CD4-positive, alpha-beta T cell treated with Interleukin-21 for 1 hour (primary cell): ENCODE measurements around the gene GAB4.
"Not testable (repeated sequence)": the region's sequence is repeated elsewhere in the genome, so short reads cannot be mapped to it uniquely, and the experiment has no call there.

Experiments
- DNase-seq: peaks from one replicate; pipeline ENCODE4 v3.0.0-alpha.2; 2020

Gene GAB4, protein sequence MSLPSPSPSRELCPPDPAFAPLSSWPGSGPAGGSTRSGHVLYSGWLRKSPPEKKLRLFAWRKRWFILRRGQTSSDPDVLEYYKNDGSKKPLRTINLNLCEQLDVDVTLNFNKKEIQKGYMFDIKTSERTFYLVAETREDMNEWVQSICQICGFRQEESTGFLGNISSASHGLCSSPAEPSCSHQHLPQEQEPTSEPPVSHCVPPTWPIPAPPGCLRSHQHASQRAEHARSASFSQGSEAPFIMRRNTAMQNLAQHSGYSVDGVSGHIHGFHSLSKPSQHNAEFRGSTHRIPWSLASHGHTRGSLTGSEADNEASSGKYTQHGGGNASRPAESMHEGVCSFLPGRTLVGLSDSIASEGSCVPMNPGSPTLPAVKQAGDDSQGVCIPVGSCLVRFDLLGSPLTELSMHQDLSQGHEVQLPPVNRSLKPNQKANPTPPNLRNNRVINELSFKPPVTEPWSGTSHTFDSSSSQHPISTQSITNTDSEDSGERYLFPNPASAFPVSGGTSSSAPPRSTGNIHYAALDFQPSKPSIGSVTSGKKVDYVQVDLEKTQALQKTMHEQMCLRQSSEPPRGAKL

DNA sequence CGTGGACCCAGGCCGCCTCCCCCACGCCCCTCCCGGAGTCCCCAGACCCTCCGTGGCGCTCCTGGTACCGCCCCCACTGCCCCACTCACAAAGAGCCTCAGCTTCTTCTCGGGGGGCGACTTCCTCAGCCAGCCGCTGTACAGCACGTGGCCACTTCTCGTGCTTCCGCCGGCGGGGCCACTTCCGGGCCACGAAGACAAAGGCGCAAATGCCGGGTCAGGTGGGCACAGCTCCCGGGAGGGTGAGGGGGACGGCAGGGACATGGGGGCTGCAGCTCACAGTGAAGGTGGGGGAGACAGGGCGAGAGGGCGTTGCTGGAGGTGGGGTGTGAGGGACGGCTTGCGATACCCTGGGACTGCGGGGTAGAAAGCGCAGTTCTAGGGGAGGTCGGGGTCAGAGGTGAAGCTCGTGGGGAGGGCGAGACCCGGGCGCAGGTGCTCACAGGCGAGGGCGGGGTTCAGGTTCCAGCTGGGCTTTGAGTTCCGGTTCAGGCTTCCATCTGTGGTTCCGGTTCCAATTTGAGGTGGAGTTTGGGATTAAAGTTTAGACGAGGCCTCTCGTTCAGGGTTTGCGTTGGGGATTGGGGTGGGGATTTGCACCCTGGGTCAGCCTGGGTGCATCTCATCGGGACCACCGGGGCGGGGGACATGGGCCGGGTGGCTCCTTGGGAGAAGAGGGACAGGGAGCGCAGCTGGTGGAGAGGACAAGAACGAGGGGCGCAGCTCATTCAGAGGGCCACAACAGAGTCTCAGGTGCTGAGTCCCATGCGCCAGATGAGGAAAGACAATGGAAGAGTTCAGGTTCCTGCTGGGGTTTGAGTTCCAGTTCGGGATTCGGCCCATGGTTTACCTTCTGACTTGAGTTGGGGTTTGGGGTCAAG is at the start of gene GAB4:
Gene GAB4, minus strand, starts transcription at position 371 of the 880 bp plus-strand sequence. Its CDS starts 108 bp downstream, at position 263.
- no peak for DNase-seq

DNA sequence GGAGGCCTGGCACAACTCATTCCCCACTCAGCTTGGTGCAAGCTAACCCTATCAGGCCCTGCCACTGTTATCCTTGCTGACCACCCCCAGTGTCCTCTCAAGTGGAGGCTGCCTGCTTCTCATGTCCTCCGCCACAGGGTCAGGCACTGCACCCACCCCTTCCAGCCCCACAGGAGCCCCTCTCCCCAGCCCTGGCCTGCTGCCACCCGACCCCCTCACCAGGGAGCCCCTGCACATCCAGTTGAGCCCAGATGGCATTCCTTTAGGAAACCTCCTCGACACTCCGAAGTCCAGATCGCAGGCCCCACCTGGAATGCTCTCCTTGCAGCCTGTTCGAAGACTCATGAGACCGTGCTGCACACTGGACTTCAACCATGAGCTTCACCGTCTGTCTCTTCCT is 48.8 kb upstream of the GAB4 start:
- DNase-seq: no peak

DNA sequence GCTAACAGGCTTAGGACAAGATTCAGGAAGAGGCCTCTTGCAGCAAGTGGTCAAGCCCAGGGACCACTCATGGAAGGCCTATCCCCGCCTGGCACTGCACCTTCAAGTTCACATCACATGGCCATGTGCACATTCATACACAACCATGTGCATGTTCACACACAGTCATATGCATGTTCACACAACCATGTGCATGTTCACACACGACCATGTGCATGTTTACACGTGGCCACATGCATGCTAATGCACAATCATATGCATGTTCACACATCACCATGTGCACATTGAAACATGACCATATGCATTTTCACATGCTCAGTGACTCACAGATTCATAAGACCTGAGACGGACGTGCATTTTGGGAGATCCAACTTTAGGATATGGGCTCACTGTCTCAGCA is 48.0 kb upstream of the GAB4 start:
- DNase-seq: no peak

DNA sequence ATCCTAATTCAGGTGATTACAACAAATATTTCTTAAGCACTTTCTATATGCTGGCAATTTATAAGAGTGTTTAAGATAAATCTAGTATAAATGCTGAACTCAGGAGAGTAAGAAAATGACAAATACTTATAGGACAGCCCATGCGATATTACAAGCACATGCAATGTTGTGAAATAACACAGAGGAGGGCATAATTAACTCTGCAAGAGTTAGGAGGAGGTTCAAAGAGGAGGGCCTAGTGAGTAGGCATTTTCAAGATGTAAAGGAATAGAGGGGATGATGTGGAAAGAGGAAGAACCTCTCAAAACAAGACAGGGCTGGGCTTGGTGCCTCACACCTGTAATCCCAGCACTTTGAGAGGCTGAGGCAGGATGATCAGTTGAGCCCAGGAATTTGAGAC is 39.6 kb upstream of the GAB4 start:
- DNase-seq: no peak

DNA sequence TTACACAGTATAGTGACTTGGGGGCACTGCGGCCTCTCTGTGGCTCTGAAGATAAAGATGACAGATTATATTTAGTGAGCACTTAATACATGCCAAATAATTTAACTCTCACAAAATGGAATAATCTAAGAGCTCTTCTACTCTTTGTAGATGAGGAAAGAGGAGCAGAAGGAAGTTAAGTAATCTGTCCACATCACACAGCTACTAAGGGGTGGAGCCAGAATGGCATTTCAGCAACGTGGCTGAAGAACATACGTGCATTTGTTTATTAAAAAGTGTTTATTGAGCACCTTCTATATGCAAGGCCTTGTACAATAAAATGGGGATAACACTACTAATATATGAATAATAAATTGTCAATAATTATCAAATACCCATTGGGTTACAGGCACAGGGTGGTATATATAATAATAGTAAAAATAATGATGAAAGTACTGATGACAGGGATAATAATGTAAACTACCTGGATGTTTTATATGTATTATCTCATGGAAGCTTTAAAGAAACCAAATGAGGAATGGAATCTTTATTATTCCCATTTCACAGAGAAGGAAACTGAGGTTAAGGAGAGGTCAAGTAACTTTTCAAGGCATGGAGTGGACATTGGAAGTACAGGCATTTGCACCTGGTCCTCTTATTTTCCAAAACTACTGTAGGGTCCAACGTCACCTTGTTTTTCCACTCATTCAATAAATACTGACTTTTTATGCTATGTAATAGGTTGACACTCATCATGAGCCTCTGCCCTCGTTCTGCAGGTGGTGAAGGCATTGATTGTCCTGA is 38.7 kb upstream of the GAB4 start:
- DNase-seq: no peak

DNA sequence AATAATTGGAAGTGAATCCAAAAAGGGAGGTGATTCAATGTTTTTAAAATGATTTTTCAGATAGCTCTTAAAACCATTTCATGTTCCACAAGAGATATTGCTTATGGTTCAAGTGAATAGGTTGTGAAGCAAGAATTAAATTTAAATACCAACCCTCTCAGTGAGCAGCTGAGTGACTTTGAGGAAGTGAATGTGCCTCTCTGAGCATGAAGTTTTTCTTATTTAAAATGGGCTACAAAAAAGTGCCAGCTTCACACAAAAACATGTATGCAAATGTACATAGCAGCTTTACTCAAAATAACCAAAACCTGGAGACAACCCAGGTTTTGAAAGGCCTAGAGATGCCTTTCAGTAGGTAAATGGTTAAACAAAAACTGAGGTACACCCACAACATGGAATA is 35.5 kb upstream of the GAB4 start:
- no peak for DNase-seq

DNA sequence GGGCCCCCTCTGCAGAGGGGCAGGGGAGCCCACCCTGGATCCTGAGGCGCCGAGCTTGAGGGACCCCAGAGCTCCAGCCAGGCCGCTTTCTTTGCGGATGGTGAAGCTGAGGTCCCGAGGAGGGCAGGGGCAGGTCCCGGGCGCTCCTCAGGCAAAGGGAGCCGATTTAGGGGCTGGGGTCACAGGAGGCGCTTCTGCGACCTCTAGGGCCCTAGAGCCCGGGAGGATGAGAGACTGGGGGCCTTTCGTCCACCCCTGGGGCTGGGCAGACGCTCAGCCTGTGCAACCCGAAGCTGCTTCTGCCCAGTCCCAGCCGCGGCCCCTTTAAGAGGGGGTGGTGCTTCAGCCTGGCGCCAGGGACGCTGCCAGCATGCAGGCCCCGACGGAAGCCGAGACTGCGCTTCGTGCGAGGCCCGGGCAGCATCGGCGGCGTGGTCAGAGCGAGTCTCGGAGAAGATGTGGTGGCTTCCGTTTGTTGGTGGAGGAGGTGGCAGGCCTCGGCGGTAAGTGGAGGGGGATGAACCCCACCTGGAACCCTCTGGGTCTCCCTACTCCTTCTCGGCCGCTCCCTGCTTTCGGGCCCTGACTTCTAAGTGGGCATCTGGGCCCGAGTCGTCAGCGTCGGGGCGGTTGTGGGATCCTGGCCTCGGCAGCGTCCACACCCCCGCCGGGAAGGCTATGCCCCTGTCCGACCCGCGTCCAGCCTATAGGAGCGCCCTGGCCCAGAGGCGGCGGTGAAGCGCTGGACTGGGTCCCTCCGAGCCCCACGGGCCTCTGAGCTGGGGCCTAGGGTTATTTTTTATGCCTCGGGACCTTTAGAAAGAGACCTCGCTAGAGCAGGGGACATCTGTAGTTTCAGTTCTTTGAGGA is 29.1 kb upstream of the GAB4 start:
- peak; percentile 14 for DNase-seq

DNA sequence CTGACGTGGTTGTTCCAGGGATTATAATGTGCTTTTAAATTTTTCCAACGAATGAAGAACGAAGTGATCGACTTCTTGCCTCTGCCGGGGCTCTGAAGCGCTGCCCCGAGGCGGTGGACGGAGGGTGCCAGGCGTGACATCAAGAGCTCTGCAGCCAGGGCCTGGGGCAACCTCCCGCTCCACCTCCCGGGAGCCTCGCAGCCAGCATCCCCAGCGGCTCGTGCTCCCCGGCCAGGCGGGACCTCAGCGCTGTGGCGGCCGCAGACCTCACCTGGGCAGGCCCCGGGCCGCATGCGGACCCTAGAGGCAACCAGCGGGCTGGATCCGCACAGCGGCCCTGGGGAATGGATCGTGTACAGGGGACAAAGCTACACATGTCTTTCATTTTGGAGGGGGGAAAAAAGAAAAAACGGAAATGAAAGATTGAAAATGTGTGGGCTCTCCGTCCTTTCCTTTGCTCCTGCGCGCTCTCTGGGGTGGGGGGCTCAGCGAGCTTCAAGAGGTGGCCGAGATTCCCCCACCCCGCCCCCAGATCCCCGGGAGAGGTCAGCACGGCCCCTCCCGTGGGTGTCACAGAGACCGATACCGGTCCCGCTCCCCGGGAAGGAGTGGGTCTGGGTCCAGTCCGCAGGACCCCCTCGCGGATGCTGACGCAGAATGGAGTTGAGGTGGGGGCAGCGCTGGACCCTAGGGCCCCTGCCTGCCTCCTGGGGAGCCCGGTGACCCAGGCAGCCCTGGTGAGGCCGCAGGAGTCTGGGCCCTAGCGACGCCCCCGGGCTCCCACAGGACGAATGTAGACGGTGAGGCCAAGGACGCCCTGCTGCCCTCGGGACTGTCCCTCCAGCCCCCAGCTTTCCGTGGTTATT is 28.2 kb upstream of the GAB4 start:
- DNase-seq: not testable (repeated sequence)

DNA sequence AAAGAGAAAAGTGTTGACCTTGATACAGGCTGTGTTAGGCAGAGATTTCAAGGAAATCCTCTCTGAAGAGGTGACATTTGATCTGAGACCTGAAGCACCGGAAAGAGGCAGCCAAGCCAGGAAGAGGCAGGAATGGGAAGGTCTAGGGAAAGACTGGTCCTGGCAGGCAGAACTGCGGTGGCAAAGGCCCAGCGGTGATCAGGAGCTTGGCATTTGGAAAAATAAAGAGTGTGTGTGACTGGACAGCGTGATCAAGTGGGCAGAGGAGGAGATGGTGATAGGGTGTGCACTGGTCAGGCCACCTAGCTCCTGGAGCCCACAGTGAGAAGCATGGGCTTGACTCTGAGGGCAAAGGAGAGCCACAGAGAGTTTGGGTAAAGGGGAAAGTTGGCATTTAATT is 27.2 kb upstream of the GAB4 start:
- DNase-seq: no peak

DNA sequence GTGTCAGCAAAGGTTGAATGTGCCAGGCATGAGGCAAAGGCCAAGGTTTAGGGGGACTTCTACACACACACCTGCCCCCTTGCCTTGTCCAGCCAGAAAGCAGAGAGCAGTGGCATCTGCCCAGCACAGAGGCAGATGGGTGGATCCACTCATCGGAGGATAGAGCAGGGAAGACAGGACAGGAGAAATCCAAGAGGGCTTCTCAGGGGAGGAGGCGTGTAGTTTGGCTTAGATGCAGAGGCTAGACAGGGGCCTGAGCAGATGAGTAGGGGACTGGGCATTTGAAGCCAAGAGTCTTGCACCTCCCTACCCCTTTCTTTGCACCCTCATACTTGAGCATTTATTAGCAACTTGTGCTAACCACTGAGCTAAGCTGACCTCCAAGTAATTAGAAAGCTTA is 26.5 kb upstream of the GAB4 start:
- not testable (repeated sequence) for DNase-seq

DNA sequence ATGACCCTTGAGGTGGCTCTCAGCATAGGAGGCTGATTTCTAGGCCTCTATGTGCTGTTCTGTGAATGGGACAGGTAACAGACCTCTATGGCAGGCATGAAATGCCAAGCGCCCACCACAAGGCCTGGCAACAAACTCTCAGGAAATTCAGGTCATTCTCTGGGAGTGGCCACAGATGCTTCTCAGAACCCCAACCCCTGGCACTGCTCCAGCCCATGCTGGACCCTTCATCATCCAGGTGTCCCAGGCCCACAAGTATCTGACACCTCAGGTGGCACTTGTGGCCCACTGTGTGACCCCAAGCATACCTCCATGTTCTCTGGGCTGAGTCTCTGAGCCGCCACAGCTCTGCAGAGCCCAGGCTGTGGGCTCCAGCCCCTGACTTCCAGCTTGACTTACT is 24.3 kb upstream of the GAB4 start:
- DNase-seq: not testable (repeated sequence)

DNA sequence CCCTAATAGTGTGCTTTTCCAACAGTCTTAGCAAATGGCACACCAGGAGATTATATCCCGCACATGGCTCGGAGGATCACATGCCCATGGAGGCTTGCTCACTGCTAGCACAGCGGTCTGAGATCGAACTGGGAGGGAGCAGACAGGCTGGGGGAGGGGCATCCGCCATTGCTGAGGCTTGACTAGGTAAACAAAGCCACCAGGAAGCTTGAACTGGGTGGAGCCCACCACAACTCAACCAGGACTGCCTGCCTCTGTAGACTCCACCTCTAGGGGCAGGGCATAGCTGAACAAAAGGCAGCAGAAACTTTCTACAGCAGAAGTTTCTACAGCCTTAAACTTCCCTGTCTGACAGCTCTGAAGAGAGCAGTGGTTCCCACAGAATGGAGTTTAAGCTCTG is 16.4 kb upstream of the GAB4 start:
- not testable (repeated sequence) for DNase-seq

DNA sequence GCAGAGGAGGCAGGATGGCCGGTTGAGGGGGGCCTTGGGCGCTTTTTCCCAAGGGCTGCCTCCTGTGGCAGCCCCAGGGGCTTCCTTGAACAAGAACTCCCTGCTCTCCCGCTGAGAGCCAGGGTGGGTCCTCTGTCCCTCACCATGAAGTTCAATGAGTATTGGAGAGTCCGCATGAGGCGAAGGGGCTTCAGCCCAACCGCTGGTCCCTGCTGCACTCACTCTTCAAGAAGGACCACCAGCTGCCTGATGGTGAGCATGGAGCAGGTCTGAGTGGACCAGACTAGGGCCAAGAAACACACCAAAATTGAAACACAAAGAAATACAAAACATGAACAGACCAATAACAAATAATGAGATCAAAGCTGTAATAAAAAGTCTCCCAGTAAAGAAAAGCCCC is 7.5 kb upstream of the GAB4 start:
- DNase-seq: not testable (repeated sequence)

DNA sequence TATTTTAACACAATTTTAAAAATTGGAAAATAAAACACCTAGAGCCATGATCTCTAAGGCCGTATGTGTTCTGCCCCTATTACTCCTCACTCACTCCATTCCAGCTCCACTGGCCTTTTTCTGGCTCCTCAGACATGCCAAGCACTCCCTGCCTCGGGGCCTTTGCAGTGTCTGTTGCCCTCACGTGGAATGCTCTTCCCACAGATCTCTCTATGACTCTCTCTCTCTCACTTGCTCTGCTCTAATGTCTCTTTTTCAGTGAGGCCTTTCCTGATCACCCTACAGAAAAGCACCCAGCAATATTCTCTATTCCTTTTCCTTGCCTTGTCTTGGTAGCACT is 6.0 kb upstream of the GAB4 start:
- DNase-seq: not testable (repeated sequence)

DNA sequence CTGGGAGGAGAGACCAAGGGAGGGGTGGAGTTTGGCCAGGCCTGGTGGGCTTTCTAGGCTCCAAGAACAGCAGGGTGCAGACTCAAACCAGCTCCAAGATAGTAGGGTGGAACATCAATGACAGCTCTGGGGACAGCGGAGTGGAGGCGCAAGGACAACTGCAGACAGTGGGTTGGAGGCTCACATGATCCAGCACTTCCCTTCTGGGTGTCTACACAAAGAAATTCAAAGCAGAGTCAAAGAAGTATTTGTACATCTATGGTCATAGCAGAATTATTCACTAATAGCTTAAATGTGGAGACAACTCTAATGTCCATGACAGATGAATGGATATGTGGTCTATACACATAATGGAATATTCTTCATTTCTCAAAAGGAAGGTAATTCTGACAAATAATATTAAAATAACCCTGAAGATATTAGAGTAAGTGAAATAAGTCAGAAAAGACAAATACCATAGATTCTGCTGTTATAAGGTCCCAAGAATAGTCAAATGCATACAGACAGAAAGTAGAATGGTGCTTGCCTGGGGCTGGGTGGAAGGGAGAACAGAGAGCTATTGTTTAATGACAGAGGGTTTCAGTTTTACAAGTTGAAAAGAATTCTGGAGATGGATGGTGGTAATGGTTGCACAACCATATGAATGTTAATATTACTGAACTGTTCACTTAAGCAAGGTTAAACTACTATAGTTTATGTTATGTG is 5.5 kb upstream of the GAB4 start:
- no peak for DNase-seq

DNA sequence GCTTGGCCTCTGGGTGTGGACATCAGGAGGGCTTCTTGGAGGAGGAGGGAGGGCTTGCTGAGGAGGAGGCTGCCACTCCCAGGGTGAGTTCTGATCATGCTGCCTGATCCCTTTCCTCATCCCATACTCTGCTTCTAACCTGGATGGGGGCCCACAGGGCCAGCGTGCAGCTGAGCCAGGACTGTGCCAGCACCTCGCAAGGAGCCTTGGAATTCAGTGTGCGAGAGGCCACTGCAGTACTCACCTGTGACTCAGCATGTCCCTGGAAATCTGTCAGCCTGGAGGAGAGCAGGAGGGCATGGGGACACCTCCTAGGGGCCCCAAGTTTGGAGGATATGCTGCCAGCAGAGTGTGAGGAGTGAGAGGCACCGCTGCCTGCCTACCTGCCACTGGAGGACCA is 4.2 kb upstream of the GAB4 start:
- DNase-seq: no peak

DNA sequence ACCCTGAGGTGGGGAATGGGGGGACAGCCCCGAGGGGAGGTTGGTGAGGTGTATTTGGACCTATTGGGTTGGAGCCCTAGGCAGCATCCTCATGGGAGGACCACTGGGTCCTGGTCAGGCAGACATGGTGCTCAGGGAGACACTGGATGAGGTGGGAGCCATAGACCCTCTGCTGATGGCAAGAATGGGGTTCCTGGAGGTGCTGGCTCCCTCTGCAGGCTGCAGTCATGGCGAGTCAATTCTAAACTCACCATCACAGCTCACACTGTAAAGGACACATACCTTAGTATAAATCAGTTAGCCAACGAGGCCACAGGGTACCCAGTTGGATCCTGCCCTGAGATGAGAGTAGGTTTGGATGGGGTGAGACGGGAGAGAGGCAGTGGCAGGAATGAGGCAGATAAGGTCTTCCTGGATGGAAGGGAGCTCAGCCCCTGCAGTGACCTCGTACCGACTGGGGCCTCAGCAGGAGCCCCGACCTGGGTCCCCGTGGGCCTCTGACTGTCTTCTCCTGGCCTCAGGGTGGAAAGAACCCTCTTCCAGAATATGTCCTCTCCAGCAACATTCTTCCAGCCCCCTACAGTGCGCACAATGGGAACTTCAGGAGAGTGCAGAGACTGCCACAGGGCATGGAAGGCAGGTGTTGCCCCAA is 1.7 kb upstream of the GAB4 start:
- DNase-seq: no peak

DNA sequence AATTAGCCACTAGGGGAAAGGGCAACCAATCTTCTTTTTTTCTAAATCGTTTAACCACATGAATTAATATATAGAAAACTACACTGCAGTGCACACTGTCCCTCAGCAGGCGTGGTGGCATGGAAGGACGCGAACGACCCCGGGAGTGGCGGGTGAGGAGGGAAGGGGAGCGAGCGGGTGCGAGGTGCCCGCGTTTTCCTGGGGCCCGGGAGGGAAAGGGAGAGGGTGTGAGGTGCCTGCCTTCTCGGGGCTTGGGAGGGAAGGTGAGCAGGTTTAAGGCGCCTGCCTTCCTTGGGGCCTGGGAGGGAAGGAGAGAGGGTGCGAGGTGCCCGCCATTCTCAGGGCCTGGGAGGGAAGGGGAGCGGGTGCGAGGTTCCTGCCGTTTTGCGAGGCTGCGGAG is 765 bp downstream of the GAB4 start:
- no peak for DNase-seq

DNA sequence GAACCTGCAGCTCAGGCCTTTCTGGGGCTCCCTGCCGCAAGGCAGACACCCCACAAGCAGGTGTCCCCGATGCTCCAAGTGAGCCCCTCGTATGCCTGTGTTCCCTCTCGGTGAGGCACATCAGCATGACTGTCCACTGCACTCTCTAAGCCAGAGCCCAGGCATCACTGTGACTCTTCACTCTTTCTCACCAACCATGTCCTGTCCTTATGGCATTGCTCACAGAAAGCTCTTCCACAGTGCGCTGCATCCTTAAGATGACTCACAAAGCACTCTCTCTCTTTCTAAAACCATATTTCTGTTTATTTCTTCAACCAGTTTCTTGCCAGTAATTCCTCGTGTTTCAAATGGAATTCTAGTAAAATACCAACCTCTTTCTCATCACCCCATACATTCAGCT is 18.1 kb downstream of the GAB4 start:
- no peak for DNase-seq

DNA sequence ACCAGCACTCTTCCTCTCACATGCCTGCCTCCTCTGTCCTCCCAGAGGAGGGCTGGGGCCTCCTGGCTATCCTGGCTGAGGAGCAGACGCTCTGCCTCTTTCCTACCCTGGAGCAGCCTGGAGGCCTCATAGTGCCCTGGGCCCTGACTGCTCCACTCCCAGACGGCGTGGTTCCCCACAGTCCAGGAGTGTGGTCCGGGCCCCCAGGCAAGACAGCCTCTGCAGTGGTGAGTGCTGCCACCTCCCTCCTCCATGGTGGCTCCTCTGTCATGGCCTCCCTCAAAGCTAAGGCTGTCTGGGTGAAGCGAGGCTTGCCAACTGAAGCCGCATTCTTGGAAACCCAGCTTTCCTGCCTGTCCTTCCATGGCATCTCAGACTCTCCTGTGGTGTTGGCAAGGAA is 19.8 kb downstream of the GAB4 start:
- DNase-seq: no peak
